AG04450 (cell line): ENCODE data around the gene MCRIP2. TPM values are rescaled to one million over a fixed set of nuclear protein-coding genes. Genes with fewer than 3 reads are reported as not detected.

Source experiments
- CTCF ChIA-PET: fragments of 300-600, 350-600 bp; formaldehyde crosslinking; extraction: SDS; loops from one replicate; lab custom pipeline; 2022; ENCODE audit warnings: antibody characterized with exemption, inconsistent platforms; lab: Charles Lee
- POLR2A ChIA-PET: fragments of 350-600 bp; formaldehyde crosslinking; extraction: SDS; loops from one replicate; lab custom pipeline; 2021; ENCODE audit warnings: antibody characterized with exemption, inconsistent platforms; lab: Yijun Ruan, JAX
- DNase-seq: peaks from one replicate; pipeline ENCODE4 v3.0.0-alpha.2; 2011; ENCODE audit warnings: low read depth, low spot score
- H3K27ac ChIP-seq: one replicate; pipeline ENCODE4 v1.5.1; 2012; ENCODE audit warnings: low read depth, low read length, control low read depth
- H3K27me3 ChIP-seq: one replicate; pipeline ENCODE4 v1.6.0; 2012; ENCODE audit warnings: low read length; ENCODE audit not compliant: control insufficient read depth, insufficient read depth
- H3K4me3 ChIP-seq: 2 replicates; pipeline ENCODE4 v1.5.1; 2011; ENCODE audit warnings: mild to moderate bottlenecking, low read depth, low read length, control low read depth
- H3K9me3 ChIP-seq: 2 replicates; pipeline ENCODE4 v1.5.1; 2012; ENCODE audit warnings: low read length; ENCODE audit not compliant: control insufficient read depth, insufficient read depth
- polyA plus RNA-seq: library from polyadenylated mRNA; depleted of rRNA; stranded (reverse); fragments of >200 nt; gene quantifications from 2 replicates; pipeline ENCODE4 v1.2.3, GENCODE V29; 2011
- TF ChIP-seq, protein P1 (sequence below): IDR thresholded peaks from 2 replicates; pipeline ENCODE4 v1.5.1; 2011; ENCODE audit warnings: low read depth, low read length, control low read depth, inconsistent platforms

The MCRIP2 gene
- polyA plus RNA-seq, 1 experiment = 6.7 TPM

DNA sequence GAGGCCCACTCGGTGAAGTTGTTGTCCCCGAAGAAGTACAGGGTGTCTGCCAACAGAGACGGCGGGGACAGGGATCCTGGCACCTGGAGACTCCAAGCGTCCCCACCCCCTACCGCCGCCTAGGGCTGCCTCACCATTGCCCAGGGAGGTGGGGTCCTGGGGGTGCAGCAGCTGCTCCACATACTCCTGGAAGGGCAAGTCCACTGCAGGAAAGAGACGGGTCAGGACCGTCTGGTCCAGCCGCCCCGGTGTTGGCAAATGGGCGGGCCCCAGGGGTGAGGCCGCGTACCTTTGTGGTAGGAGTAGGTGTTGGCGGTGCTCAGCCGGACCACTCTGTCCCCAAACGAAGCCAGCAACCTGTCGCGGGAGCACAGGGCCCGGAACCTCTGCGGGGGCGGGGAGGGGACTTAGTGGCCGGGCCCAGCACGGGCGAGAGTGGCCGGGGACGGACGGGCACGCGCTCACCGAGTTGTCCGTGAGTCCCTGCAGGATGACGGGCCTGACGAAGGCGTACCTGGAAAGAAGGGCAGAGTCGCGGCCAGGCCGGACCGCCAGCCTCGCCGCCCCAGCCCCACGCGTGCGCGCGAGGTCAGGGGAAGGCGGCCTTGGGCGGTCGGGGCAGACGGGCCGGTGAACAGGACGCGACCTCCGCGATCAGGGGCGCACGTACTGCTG, 41.9 kb downstream of the MCRIP2 start:
- Histone ChIP-seq H3K9me3 (peaks cover 16% of the 10 kb centered on the region; the same call in 1 of the 2 replicates), H3K27ac (no peak overlapping the region), H3K4me3 (peak overlapping the region; percentile 70), H3K27me3 (no peaks in the 10 kb centered on the region)
- DNase-seq = no peak
- TF ChIP-seq, protein P1, sequence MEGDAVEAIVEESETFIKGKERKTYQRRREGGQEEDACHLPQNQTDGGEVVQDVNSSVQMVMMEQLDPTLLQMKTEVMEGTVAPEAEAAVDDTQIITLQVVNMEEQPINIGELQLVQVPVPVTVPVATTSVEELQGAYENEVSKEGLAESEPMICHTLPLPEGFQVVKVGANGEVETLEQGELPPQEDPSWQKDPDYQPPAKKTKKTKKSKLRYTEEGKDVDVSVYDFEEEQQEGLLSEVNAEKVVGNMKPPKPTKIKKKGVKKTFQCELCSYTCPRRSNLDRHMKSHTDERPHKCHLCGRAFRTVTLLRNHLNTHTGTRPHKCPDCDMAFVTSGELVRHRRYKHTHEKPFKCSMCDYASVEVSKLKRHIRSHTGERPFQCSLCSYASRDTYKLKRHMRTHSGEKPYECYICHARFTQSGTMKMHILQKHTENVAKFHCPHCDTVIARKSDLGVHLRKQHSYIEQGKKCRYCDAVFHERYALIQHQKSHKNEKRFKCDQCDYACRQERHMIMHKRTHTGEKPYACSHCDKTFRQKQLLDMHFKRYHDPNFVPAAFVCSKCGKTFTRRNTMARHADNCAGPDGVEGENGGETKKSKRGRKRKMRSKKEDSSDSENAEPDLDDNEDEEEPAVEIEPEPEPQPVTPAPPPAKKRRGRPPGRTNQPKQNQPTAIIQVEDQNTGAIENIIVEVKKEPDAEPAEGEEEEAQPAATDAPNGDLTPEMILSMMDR = no peak
- POLR2A ChIA-PET = interaction anchor here (1.2 kb wide), 1 partner anchor 45 kb away, joined by 3 read pairs; no protein-coding TSS in a partner anchor
- CTCF ChIA-PET = interaction anchor here (0.6 kb wide), 1 partner anchor 833 kb away, joined by 6 read pairs; no protein-coding TSS in a partner anchor

DNA sequence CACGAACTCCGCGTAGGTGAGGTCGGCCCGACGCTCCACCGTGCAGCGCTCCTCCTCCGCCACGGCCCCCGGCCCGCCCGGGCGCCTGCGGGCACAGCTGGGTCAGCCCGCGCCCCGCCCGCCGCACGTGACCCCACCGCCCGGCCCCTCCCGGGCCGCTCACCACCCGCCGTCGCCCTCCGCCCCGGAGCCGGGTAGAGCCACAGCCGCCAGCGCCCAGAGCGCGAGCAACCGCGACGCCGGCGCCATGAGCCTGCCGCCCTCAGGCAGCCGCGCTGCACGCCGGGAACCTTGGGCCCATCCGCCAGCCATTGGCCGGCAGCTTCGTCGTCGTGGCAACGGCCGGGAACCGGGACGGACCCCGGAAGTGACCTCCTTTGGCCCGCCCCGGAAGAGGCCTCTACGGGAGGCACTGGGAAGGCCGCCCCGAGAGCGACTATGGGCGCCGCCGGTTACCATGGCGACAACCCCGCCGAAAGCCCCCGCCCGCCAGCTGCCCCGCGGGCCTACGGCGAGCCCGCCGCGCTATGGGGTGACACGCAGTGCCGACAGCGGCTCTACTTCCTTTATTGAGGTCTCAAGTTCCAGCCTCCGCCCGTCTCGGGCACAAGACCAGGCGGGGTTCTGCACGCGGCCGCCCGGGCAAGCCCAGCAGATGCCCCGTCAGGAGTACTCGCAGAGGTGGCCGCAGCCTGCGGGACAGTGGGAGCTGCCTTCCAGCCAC, 42.6 kb downstream of the MCRIP2 start, which contains the start of gene JMJD8:
Gene JMJD8, minus strand, starts transcription at position 264 of the 724 bp plus-strand sequence. Its CDS starts 15 bp downstream, at position 249.
- H3K27ac ChIP-seq = peak within 1 kb of the TSS; percentile 52
- peak; percentile 75 for DNase-seq
- POLR2A ChIA-PET = interaction anchor here (0.6 to 1.2 kb wide), 3 partner anchors 15 to 112 kb away, joined by 3 read pairs; no protein-coding TSS in a partner anchor
- H3K9me3 ChIP-seq = peaks cover 16% of the 10 kb centered on the region; the same call in 1 of the 2 replicates
- no peaks in the 10 kb centered on the region for H3K27me3 ChIP-seq
- TF ChIP-seq, protein P1 = no peak
- H3K4me3 ChIP-seq = peak within 1 kb of the TSS; percentile 70
- CTCF ChIA-PET = interaction anchor here (0.6 kb wide), 1 partner anchor 833 kb away, joined by 6 read pairs; no protein-coding TSS in a partner anchor

DNA sequence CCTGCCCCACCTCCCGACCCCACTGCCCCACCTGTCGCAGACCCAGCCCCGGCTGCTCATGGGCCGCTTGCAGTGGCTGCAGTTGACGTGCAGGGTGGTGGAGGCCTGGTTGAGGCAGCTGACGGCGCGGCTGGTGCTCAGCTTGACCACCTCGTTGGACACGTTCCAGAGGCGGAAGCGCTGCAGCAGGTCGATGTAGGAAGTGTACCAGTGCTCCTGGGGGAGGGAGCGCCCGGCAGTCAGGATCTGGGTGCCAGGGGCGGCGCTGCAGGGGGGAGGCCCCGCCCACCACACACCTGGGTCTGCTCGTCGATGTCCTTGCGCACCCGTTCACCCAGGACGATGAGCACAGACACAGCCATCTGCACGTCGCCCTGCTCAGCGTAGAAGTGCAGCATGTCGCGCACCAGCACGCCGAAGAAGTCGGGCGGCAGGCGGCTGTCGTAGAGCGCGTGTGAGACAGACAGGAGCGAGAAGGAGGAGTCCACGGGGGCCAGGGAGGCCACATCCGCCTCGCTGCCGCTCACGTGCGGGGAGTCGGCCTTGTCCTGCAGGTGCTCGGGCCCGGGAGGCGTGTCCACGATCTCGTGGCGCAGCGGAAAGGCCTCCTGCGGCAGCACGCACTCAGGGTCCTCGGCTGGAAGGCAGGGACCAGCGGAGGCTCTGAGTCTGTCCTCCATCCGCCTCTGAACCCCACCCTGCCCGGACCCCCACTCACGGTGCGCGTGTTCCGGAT, 43.5 kb downstream of the MCRIP2 start:
- no peak overlapping the region for H3K27ac ChIP-seq
- CTCF ChIA-PET = interaction anchor here (0.6 to 1.4 kb wide), 2 partner anchors 27 to 303 kb away, joined by 3 to 4 read pairs; no protein-coding TSS in a partner anchor
- DNase-seq = no peak
- no peak overlapping the region for H3K4me3 ChIP-seq
- peaks cover 16% of the 10 kb centered on the region; the same call in 1 of the 2 replicates for H3K9me3 ChIP-seq
- TF ChIP-seq, protein P1 = no peak
- POLR2A ChIA-PET = interaction anchor here (0.6 to 1.2 kb wide), 3 partner anchors 16 to 113 kb away, joined by 3 read pairs; no protein-coding TSS in a partner anchor
- no peaks in the 10 kb centered on the region for H3K27me3 ChIP-seq

DNA sequence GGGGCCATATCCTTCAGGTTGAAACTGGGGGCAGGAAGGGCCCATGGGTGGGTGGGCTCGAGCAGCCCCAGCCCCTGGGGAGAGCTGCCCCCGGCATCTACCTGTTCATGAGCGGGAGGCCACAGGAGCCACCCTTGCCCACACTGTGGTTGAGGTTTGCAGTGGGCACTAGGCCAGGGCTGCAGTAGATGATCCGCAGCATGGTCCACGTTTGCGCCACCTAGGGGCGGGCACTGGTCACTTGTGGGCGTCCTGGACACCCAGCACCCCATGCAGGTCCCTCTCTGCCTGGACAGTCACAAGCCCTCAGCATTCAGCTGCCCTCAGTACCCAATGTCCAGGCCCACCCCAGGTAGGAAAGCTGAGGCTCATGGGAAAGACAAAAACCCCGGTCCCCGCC, 44.3 kb downstream of the MCRIP2 start:
- no peaks in the 10 kb centered on the region for H3K27me3 ChIP-seq
- POLR2A ChIA-PET = no interaction called here
- no peak for DNase-seq
- H3K27ac ChIP-seq = no peak overlapping the region
- TF ChIP-seq, protein P1 = peak; percentile 36
- CTCF ChIA-PET = interaction anchor here (0.7 to 1.4 kb wide), 2 partner anchors 26 to 179 kb away, joined by 3 to 4 read pairs; no protein-coding TSS in a partner anchor
- peaks cover 13% of the 10 kb centered on the region; the same call in 1 of the 2 replicates for H3K9me3 ChIP-seq
- no peak overlapping the region for H3K4me3 ChIP-seq
